Gastroesophageal sphincter (tissue), 4 donors: ENCODE measurements around the gene GNL3. TPM values are rescaled to one million over a fixed set of nuclear protein-coding genes. Genes with fewer than 3 reads are reported as not detected.

ENCODE experiments used
- ATAC-seq: fragments of 150-250 bp; one replicate; pipeline ENCODE4 v1.9.1; 2016; ENCODE audit warnings: mild to moderate bottlenecking, moderate library complexity
- H3K27ac ChIP-seq, 4 donors: fragments of 200-600 bp; sonication (generic) in 3 of 4; 1 replicate in 3 of 4; 2 replicates in 1 of 4; pipeline ENCODE4 v1.5.1; 2016 to 2019
- H3K27me3 ChIP-seq: fragments of 200-600 bp; sonication (generic); one replicate; pipeline ENCODE4 v1.5.1; 2019
- H3K36me3 ChIP-seq, 2 donors: fragments of 200-600 bp; sonication (generic); one replicate each; pipeline ENCODE4 v1.5.1; 2019; ENCODE audit warnings: control low read depth in 1 of 2
- H3K4me1 ChIP-seq, 3 donors: fragments of 200-600 bp; sonication (generic); 1 replicate in 2 of 3; 2 replicates in 1 of 3; pipeline ENCODE4 v1.5.1; 2016 to 2019; ENCODE audit warnings: control low read depth in 2 of 3
- H3K4me3 ChIP-seq, 2 donors: fragments of 200-600 bp; sonication (generic); one replicate each; pipeline ENCODE4 v1.5.1; 2019; ENCODE audit warnings: mild to moderate bottlenecking in 1 of 2, moderate library complexity in 1 of 2
- H3K9me3 ChIP-seq, 3 donors: fragments of 200-600 bp; sonication (generic); one replicate each; pipeline ENCODE4 v1.5.1; 2017 to 2019; ENCODE audit warnings: control low read depth in 2 of 3
- EP300 ChIP-seq: sonication (generic); formaldehyde crosslinking; IDR thresholded peaks from one replicate; pipeline ENCODE4 v1.6.1; 2017; ENCODE audit warnings: antibody characterized with exemption, mild to moderate bottlenecking
- POLR2A ChIP-seq, 2 donors: fragments of 450-650 bp; IDR thresholded peaks; one replicate each; pipeline ENCODE4 v1.6.1; 2017; ENCODE audit warnings: antibody characterized with exemption in 2 of 2, mild to moderate bottlenecking in 2 of 2, moderate library complexity in 1 of 2
- POLR2AphosphoS5 ChIP-seq: sonication (generic); formaldehyde crosslinking; IDR thresholded peaks from one replicate; pipeline ENCODE4 v1.6.1; 2017; ENCODE audit warnings: antibody characterized with exemption
- WGBS, 2 donors: methylation state at CpG; one replicate each; pipeline ENCODE4 v1.1.5; 2018; ENCODE audit warnings: low coverage in 1 of 2; 5-methylcytosine and 5-hydroxymethylcytosine counted together
- total RNA-seq, 4 donors: library from RNA; depleted of rRNA; stranded (reverse); fragments of >200 nt; gene quantifications; one replicate each; pipeline ENCODE4 v1.1.0, GENCODE V29; 2016
- TF ChIP-seq, protein P1 (sequence below), 4 experiments: fragments of 200-600 bp in 2 of 4; fragments of 450-650 bp in 2 of 4; sonication (generic) in 1 of 4; IDR thresholded peaks; one replicate each; pipeline ENCODE4 v1.5.1; 2017 to 2019; ENCODE audit warnings: antibody characterized with exemption in 4 of 4, mild to moderate bottlenecking in 2 of 4, moderate library complexity in 2 of 4

GNL3 gene
- total RNA-seq, 4 donors from 2014 or later, result 36.4 to 83.7 (median 51.7) TPM

DNA sequence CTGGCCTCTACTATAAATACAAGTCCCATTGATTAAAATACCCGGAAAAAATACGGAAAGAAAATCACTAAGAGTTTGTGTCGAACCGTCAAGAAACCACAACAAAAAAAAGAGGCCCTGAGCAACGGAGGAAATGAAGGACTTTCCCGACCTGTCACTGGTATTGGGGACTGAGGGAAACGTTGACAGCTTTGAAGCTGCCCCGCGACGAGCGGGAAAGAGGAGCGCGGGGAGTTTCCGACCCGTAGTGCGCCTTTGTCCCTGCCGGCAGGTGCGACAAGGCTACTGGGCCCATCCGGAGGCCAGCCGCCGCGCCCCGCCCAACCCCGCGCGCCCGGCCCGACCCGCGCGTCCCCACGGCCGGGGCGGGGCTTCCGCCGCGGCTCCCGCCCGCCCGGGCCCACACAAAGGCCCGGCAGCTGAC lies 535 bp upstream of the GNL3 start:
- WGBS, 2 donors, result 0% methylated on average over 4 to 17 of the region's 41 CpGs
- ATAC-seq, result peak; percentile 97
- Histone ChIP-seq H3K36me3 (peaks cover 0 to 44% of the 10 kb centered on the region in 2 donors), H3K27ac (peak overlapping the region; percentile 90 to 100 (median 99)), H3K27me3 (no peaks in the 10 kb centered on the region), H3K4me1 (peaks cover 5 to 64% (median 12%) of the 10 kb centered on the region in 3 donors), H3K4me3 (peak overlapping the region; percentile 88 to 95), H3K9me3 (no peaks in the 10 kb centered on the region)
- TF ChIP-seq EP300, result no peak
- TF ChIP-seq, protein P1, sequence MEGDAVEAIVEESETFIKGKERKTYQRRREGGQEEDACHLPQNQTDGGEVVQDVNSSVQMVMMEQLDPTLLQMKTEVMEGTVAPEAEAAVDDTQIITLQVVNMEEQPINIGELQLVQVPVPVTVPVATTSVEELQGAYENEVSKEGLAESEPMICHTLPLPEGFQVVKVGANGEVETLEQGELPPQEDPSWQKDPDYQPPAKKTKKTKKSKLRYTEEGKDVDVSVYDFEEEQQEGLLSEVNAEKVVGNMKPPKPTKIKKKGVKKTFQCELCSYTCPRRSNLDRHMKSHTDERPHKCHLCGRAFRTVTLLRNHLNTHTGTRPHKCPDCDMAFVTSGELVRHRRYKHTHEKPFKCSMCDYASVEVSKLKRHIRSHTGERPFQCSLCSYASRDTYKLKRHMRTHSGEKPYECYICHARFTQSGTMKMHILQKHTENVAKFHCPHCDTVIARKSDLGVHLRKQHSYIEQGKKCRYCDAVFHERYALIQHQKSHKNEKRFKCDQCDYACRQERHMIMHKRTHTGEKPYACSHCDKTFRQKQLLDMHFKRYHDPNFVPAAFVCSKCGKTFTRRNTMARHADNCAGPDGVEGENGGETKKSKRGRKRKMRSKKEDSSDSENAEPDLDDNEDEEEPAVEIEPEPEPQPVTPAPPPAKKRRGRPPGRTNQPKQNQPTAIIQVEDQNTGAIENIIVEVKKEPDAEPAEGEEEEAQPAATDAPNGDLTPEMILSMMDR (IDR thresholded peaks at IDR 0.05), result peak in 2 of 4 experiments; percentile 5 to 21
- TF ChIP-seq POLR2AphosphoS5, result peak; percentile 36

DNA sequence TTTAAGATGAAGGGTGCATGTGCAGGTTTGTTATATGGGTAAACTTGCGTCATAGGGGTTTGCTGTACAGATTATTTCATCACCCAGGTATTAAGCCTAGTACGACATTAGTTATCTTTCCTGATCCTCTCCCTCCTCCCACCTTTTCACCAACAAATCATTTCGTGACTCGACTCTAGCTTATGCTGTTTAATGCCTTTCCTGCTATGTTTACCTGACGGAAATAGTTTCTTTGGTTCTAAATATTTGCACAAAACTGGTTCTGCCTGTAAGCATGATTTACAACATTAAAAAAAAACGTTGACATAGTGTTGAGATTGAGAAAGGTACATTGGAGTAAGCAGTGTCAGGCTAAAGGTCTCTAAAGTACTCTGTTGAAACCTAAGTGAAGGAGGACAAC lies 2.4 kb downstream of the GNL3 start:
- WGBS, 2 donors, result 75 to 79% methylated on average over 4 to 6 of the region's 6 CpGs
- no peak for ATAC-seq
- peaks cover 11 to 64% of the 10 kb centered on the region in 2 donors for H3K36me3 ChIP-seq

DNA sequence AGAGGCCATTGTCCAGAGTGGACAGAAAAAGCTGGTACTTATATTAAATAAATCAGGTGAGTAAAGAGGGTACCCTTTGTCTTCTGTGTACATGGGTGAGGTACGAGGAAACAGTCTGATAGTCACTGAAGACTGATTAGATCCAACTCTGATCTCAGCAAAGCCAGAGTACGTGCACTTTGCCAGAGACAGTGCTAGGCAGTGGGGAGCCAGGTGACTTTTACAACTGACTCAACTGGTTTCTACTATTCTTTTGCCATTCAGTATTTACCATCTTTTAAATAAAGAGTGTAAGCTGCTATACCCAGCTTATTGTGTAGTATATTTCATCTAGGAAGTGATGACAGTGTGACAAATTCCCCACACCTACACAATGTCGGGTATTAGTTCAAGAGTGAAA lies 3.3 kb downstream of the GNL3 start:
- WGBS, 2 donors, result 74 to 80% methylated on average over 3 of the region's 3 CpGs
- H3K36me3 ChIP-seq, result peaks cover 15 to 73% of the 10 kb centered on the region in 2 donors
- H3K27me3 ChIP-seq, result no peaks in the 10 kb centered on the region
- H3K4me3 ChIP-seq, result no peak overlapping the region
- H3K4me1 ChIP-seq, result peaks cover 5 to 26% (median 8%) of the 10 kb centered on the region in 3 donors
- no peaks in the 10 kb centered on the region for H3K9me3 ChIP-seq
- H3K27ac ChIP-seq, result no peak overlapping the region
- TF ChIP-seq EP300 (no peak), POLR2A (IDR thresholded peaks at IDR 0.05) (no peak), POLR2AphosphoS5 (no peak)
- TF ChIP-seq, protein P1 (IDR thresholded peaks at IDR 0.05), result no peak
- no peak for ATAC-seq

More for the DNA sequence above, 2.4 kb downstream of the GNL3 start:
- no peaks in the 10 kb centered on the region for H3K9me3 ChIP-seq
- TF ChIP-seq EP300 (no peak), POLR2A (IDR thresholded peaks at IDR 0.05) (no peak), POLR2AphosphoS5 (no peak)
- TF ChIP-seq, protein P1 (IDR thresholded peaks at IDR 0.05), result no peak
- no peaks in the 10 kb centered on the region for H3K27me3 ChIP-seq
- no peak overlapping the region for H3K4me3 ChIP-seq
- H3K27ac ChIP-seq, result no peak overlapping the region
- H3K4me1 ChIP-seq, result peaks cover 5 to 35% (median 12%) of the 10 kb centered on the region in 3 donors

DNA sequence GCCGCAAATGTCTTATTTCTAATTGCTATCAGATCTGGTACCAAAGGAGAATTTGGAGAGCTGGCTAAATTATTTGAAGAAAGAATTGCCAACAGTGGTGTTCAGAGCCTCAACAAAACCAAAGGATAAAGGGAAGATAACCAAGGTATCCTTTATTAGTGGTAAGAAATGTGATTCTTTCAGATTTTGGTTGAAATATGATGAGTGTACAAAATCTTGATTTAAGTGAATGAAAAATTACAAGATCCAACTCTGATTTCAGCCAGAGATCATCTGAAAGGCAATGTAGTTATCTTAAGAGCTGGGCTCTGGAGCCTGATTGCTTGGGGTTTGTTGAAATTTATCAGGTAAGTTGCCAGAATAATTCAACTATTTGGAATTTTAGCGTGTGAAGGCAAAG lies 4.7 kb downstream of the GNL3 start:
- Histone ChIP-seq H3K36me3 (peaks cover 27 to 87% of the 10 kb centered on the region in 2 donors), H3K4me3 (no peak overlapping the region), H3K27ac (no peak overlapping the region), H3K27me3 (no peaks in the 10 kb centered on the region), H3K9me3 (no peaks in the 10 kb centered on the region), H3K4me1 (peaks cover 0 to 18% (median 6%) of the 10 kb centered on the region in 3 donors)
- TF ChIP-seq, protein P1 (IDR thresholded peaks at IDR 0.05), result no peak
- TF ChIP-seq POLR2A (IDR thresholded peaks at IDR 0.05) (no peak), POLR2AphosphoS5 (no peak), EP300 (no peak)
- no peak for ATAC-seq
- 89 to 91% methylated on average over 1 of the region's 2 CpGs for WGBS, 2 donors

DNA sequence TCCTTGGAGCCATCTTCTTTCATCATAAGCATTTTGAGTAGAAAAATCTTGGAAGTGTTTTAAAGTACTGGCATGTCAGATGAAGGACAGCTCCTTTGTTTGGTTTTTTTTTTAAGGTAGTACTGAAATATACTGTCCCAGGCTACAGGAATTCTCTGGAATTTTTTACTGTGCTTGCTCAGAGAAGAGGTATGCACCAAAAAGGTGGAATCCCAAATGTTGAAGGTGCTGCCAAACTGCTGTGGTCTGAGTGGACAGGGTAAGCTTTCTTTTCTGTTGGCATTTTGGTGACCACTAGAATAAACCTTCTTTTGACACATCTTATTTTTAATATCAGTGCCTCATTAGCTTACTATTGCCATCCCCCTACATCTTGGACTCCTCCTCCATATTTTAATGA lies 7.2 kb downstream of the GNL3 start:
- H3K4me1 ChIP-seq, result no peaks in the 10 kb centered on the region
- ATAC-seq, result no peak
- no peak overlapping the region for H3K27ac ChIP-seq
- no peak for TF ChIP-seq EP300
- TF ChIP-seq, protein P1 (IDR thresholded peaks at IDR 0.05), result no peak
- no peak for TF ChIP-seq POLR2A (IDR thresholded peaks at IDR 0.05)
- no peak for TF ChIP-seq POLR2AphosphoS5
- H3K4me3 ChIP-seq, result no peak overlapping the region
- no peaks in the 10 kb centered on the region for H3K9me3 ChIP-seq
- peaks cover 28 to 100% of the 10 kb centered on the region in 2 donors for H3K36me3 ChIP-seq
- no peaks in the 10 kb centered on the region for H3K27me3 ChIP-seq
